ENCODE results near the gene DEFB123.

DNA sequence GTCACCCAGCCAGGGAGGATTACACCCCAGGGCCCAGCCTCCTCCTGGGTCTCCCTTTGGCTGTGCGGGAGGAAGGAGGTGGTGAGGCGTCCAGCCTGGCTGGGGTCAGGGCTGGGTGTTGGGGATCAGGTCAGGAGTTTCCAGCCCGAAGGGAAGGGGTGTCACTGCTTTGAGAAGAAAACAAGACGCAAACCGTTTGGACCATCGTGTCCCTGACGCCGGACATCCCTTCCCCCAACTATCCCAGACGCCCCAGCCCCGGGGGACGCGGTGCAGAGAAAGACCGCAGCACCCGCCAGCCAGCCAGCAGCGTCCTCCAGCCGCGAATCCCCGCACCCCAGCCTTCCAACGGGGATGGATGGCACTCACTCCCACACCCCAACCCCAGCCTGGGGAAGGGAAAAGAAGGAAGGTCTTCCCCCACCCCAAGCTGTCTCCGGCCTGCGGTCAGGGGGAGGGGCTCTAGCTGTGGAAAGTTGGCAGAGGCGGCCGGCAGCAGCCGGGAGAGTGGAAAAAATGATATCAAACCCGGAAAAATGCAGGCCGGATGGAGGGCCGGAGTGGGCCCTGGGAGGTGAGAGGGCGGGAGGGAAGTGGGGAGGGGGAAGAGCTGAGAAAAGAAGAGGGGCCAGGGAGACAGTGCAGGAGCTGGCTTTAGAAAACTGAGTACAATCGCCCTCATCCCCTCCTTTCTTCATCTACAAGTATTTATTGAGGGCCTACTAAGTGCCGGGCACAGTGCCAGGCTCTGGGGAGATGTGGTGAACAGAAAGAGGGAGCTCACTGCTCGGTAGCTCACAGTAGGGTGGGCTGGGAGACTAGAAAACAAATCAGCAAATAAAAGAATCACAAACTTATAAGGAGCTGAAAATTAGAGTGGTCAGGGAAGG lies 45.3 kb downstream of the DEFB123 start:
- TF ChIP-seq CTCF (IDR thresholded peaks at IDR 0.05) (no peak), POLR2AphosphoS5 (IDR thresholded peaks at IDR 0.05) (no peak), POLR2A (IDR thresholded peaks at IDR 0.05) (no peak)
